Neural progenitor cell (in vitro differentiated cells): Measurements from ENCODE around the gene ANKRD33.

Source experiments
- CTCF ChIP-seq: fragments of 200-600 bp; sonication (generic); IDR thresholded peaks from 2 replicates; pipeline ENCODE4 v1.5.1; 2017; ENCODE audit warnings: antibody characterized with exemption, mild to moderate bottlenecking
- EZH2 ChIP-seq: fragments of 200-600 bp; sonication (generic); IDR thresholded peaks from 2 replicates; pipeline ENCODE4 v1.6.1; 2017; ENCODE audit warnings: antibody characterized with exemption, mild to moderate bottlenecking, moderate library complexity
- EZH2phosphoT487 ChIP-seq: fragments of 200-600 bp; sonication (generic); IDR thresholded peaks from 2 replicates; pipeline ENCODE4 v1.6.1; 2017; ENCODE audit warnings: antibody characterized with exemption

- TF ChIP-seq EZH2 (no peak), CTCF (no peak), EZH2phosphoT487 (no peak)
Measured at GRCh38 chr12:51869931-51870330, 18.0 kb upstream of the ANKRD33 start.
